NCI-H2196 (cell line): ENCODE data around the gene FRMPD3.
"Not testable (repeated sequence)": the region's sequence is repeated elsewhere in the genome, so short reads cannot be mapped to it uniquely, and the experiment has no call there.

Experiments used
- DNase-seq: peaks from one replicate; lab custom pipeline; 2025; ENCODE audit not compliant: unreplicated experiment; lab: John Stamatoyannopoulos, UW

The FRMPD3 gene

DNA sequence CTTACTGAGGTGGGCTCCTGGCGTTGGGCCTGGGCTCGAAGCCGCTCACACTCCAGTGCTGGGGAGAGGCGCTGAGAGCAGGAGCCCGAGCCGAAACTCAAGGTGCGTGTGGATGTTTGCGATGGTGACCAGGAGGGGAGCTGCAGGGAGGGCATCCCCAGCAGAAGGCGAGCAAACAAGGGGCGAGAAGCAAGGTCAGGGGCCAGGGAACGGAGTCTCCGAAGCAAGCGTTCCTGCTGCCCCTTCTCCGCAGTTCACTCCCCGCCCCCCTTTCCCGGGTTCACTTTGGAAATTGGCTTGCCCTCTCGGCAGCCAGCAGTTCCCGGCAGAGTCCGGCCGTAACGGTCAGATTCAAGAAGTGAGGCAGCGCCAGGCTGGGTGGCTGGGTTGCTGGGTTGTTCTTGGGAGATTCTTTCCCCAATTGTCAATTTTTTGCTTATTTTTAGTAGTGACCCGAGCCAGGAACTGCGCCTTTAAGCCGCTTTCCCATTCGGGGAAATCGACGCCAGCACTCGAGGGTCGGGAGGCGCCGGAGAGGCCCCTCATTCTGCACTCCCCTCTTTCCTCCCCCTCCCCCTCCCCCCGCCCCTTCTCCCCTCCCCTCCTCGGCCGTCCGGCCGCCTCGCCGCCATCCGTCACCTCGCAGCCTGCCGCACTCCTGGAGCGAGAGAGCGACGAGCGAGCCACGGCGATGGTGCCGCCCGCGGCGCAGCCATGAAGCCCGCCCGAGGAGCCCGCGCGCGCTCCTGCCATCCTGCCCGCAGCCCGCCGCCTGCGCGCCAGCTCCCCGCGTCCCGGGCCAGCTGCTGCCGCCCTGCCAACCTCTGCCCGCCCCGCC, at the start of gene FRMPD3:
Gene FRMPD3 (plus strand): TSS at position 655 of the 838 bp plus-strand sequence. CDS start 76,937 bp downstream, outside the sequence.
- peak; percentile 10 for DNase-seq

DNA sequence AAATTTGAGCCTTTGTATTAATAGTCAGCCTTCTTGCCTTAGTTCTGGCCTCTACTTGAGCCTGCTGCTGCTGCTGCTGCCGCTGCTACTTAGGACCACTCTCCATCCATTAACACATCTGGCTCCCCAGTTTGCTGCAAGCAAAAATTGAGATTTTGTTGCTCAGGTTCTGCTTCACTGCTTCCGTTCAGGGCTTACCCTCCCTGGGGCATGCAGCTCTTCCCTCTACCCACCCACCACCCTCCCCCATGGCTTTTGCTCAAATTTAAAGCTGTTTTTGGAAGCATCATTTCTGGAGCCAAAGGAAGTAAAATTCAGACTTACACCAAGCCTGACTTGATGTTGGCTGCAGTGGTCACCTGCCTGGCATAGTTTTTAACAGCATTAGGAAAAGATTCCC, 28.9 kb upstream of the FRMPD3 start:
- DNase-seq = no peak

DNA sequence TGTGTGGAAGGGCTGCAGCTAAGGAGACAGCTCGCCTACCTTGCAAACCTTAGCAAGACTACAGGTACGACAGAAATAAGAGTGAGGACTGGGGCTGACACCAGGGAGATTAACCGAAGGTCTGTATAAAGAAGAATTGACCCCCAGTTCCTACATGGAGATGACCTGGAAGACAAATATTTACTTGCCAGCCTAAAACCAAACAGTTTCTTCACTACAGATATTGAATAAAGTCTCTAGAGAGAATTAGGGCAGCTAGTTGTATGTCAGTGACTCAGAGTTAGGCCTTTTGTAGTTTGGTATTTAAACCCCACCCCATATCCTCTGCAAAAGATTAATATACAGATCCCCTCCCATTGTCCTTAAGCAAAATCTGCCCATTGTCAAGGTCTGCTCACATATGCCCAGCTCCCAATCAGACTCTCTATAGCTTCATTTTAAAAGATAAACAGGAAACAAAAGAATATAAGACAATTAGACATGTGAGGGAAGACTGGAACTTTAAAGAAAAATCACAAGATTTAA, 28.1 kb upstream of the FRMPD3 start:
- no peak for DNase-seq

DNA sequence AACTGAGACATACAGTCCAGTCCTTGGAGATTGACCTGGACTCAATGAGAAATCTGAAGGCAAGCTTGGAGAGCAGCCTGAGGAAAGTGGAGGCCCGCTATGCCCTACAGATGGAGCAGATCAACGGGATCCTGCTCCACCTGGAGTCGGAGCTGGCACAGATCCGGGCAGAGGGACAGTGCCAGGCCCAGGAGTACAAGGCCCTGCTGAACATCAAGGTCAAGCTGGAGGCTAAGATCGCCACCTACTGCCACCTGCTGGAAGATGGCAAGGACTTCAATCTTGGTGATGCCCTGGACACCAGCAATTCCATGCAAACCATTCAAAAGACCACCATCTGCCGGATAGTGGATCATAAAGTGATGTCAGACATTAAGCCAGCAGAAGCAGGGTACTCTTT, 20.4 kb upstream of the FRMPD3 start:
- peak; percentile 30 for DNase-seq

DNA sequence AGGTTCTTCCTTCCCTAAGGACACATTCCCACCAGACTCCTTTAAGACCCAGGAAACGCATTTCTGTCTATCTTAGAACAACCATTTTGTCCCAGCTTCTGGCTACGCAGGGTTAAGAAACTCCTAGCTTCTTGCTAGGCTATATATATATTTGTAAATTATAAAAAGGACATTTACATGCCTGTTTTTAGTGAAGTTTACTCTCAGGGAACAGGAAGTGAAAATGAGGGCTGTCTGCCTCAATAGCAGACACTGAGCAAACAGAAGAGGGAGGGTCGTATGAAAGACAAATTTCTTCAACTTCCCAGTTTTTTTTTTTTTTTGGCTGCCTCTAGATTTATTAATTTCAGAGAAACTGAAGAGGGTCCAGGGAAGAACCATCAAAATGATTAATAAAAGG, 9.3 kb upstream of the FRMPD3 start:
- DNase-seq = no peak

DNA sequence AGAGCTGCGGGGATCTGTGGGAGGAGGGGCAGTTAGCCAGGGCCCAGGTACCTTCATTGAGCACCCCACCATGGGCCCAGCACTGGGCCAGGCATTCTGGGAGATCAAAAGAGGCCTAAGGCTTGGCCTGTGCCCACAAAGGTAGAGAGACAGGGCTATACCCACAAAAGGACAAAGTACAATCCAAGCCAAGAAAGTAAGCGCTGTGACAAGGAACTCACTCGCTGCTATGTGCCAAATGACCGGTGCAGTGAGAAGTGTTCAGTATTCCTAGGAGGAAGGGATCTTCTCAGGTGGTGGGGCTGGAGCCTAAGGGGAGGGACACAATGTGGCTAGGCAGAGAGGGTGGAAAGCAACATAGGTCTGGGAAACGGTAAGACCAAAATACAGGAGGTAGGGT, 8.8 kb upstream of the FRMPD3 start:
- DNase-seq = no peak

DNA sequence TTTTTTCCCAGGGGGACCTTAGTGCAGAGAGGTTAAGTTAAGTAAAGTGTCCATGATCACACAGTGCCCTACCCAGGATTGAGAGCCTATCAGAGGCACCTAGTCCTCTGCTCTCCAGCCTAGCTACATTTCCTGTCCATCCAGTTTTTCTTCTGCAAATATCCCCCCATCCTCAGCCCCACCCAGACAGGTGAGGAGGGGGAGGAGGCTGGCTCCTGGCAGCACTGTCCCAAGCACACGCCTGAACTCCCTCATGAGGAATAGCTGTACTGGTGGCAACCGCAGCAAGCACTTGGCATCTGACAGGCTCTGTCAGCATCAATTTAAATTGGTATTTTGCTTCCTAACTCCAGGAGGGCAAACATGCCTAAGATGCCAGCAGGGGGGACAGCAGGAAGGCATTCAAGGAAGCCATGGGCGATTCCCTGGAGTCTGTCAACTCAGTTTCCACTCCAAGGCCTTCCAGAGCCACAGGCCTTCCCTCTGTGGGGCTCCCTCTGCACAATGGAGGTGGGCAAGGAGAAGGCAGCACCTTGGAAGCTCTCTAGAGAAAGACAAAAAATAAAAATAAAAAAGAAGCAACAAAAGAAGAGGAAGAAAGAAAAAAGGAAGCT, 6.4 kb upstream of the FRMPD3 start:
- no peak for DNase-seq

DNA sequence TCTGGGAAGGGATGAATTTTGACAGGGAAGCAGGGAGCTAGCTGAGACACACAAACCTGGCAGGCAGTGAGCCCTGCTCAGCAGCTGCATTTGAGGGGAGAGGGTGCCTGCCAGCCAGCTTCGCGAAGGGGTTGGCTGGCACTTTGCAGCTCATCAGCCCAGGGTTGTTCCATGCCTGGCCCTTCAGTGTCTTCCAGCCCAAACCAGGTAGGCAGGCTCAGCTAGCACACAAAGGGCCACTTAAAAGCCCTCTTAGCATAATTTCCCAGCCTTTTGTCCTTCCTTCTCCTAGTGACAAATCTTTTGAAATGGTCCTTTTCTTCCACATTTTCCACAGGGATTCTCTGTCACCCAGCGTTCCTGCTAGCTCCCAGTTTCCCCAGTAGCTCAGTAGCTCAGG, 4.3 kb upstream of the FRMPD3 start:
- no peak for DNase-seq

DNA sequence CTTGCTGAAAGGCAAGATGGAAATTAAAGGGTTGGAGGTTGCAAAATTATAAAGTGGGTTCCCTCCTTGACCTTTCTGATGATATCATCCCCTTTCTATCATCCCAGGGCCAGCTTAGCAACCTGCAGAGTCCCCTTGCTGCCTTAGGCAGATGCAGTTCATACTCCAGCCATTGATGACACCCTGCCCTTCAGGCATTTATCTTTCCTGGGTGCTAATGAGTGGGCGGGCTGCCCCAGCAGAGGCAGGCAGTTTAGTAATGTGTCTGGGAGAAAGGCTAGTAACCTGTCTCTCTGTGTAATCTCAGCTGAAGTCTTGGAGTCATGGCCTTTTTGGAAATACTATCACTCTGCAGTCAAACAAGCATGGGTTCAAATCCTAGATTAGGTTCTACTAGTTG, 3.8 kb upstream of the FRMPD3 start:
- DNase-seq = no peak

DNA sequence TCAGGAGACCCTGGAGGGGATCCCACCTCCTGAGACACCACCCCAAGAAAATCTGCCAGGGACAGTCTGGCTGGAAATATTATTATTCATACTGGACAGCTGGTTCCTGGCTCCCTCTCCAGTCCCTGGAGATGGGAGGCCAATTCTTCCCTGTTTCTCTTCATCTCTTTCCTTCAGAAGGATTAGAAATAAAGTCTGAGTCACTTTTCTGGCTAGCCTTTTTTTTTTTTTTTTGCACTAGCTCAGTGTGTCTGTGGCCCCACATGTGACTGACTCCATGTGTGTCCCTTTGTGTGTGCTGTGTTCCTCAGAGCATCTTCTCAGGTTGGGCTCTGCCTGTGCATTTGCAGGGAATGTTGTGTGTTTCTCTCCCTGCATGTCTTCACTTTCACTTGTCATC, 1.8 kb upstream of the FRMPD3 start:
- DNase-seq = no peak

DNA sequence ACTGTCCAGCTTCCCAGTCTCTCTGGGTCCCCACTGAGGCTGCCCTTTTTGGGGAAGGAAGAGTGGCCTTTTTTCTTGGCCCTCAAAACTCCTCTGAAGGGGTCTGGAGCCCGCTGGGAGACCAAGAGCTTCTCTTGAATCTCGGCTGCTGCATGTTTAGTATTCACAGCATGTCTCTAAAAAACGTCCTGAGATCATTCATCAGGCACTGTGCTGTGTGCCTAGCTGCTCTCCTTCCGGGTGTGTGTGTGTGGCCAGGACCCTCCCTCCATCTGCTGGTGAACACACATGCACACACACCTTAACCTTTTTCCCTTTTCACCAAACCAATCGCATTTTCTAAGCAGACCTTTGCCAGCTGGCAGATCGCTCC, 841 bp upstream of the FRMPD3 start:
- no peak for DNase-seq

DNA sequence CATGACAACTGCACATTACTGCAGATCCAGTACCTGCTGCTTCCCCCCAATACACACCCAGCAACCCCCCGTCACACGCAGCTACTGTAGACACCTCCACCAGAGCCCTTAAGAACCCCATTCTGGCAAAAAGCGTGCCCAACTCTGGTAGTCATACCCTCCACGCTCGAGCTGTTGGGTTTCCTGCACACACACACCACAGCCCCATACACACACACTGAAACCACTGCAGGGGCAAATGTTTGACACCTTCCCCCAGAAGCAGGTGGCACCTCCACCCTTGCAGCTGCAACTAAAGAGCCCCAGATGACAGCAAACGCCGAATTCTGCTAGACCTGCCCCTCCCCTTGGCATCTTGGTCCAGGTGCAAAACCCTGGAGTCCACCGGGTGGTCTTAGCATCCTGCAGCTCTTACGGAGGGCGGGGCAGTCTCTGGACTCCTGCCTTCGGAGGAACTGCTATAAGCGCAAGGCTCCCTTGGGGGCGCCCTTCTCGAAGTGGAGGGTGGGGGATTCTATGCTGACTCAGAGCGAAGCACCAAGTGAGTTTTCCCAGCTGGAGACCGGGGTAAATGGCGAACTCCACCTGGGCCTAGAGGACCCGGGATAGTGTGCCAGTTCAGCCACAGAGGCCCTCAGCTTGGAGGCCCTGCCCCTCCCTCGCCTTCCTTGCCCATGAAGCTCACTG, 1.5 kb downstream of the FRMPD3 start:
- DNase-seq = peak; percentile 22

DNA sequence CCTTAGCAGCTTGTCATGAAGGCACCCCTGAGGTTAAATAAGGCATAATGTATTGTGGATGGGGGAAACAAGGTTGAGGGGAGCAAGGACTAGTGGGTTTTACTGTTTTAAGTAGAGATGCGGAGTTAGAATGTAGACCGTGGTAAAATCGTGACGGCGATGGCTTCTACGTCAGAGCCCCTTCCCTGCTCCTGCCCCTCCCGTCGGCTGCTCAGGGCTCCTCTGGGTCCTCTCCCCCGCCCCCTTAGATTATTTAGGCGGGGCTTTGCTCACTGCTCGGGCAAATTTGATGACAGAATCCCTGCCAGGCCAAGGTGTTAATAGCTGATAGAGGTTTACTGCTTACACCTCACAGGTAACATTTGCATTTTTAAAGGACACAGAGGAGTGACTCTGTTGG, 2.3 kb downstream of the FRMPD3 start:
- no peak for DNase-seq

DNA sequence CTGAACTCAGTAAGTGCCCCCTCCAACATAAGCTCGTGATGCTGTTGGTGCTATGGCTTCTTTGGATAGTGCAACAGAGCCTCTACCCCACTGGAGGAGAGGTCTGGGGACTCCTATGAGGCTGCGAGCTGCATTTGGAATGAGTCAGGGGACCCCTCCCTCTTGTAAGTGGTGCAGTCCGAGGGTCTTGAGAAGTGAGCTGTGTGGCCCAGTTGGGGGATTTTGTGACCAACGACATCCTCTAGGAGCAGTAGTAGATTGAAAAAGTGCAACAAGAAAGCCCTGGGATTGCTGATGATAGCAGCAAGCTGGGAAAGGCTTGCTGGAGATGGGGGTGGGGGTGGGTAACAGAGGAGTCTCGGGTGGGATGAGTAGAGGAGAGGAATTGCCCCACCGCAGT, 3.1 kb downstream of the FRMPD3 start:
- DNase-seq = no peak

DNA sequence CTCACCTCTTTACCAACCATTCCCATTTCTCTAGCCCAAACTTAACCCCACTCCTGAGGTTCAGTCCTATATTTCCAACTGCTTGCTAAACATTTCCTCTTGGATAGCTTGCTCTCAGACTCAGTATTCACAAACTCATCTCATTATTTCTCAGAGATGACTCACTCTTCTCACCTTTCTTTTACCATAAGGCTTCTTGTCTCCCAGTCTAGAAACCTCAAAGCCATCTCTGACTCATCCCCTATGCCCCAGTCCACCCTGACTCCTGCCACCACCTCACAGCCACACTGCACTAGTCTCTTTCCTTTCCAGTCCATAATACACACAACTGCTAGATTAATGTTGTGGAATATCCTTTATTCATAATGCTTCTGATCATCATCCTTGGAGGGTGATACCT, 4.8 kb downstream of the FRMPD3 start:
- DNase-seq = peak; percentile 5

DNA sequence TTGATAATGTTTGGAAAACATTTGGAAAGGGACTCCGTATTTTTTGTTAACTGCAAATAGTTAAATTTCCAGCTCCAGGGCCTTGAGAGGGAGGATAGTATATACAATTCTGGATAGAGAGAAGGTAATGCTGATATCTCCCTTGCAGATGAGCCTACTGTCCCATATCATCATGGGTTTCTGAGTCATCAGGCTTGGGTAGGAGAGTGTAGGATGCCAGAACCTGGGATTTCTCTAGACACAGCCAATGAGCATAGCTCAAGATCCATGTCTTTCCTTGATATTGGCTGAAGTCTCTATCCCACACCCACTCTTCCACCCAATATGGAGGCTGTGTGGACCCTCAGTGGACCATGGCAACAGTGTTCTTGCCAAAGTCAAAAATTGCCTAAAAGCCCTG, 7.8 kb downstream of the FRMPD3 start:
- DNase-seq = no peak

DNA sequence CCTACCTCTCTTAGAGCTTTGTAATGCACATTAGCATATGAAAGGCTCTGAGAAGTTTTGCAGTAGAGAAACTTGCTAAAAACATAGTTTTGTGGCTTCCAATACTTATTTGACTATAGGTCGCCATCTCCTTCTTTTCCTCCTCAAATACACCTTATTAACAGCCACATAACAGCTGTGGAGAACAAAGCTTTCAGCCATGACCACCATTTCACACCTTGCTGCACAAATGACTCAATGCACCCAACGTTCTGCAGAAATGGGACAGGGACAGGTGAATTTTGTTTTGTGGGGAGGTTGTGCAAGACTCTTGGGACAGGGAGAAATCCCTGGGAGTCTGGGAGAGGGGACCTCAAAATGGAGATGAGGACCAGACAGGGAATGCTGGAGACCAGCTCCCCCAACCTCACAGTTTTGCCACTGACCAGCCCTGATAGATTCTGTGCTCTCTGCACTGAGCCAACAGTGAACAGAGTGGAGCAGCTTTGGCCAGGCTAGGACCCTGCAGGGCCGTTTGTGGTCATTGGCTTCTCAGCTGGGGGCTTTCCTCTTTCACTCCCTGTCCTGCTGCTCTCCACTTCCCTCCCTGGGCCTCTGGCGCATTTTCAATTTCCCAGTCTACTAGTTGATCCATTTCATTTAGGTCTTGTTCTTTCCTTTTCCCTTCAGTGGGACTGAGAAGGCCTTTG, 16.6 kb downstream of the FRMPD3 start:
- no peak for DNase-seq

DNA sequence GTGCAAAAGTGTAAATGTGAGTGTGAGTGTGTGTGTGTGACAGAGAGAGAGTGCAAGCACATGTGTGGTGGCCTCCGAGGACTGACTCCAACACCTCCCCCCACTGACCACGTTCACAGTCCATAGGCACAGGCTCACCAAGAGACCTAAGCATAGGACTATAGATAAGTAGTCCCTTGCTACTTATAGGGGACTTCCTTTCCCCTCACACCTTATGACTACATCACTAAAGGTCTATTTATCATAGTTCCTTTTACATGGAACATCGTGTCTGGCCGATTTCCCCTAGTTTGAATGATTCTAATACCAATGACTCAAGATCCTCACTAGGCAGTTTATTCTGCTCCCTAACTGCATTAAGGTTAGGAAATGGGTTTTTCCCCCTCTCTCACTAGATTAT, 17.8 kb downstream of the FRMPD3 start:
- no peak for DNase-seq

DNA sequence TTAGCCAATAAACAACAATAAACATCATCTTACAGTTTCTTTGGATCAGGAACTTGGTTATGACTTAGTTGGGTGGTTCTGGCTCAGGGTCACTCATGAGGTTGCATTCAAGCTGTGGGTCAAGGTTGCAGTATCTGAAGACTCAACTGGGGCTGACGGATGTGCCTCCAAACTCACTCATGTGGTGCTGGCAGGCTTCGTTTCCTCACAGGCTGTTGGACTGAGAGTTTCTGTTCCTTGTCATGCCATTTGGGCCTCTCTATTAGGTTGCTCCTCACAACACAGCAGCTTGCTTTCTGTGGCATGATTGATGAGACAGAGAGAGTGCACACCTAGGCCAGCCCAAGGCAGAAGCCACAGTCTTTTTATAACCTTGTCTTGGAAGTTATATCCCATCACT, 20.7 kb downstream of the FRMPD3 start:
- no peak for DNase-seq

DNA sequence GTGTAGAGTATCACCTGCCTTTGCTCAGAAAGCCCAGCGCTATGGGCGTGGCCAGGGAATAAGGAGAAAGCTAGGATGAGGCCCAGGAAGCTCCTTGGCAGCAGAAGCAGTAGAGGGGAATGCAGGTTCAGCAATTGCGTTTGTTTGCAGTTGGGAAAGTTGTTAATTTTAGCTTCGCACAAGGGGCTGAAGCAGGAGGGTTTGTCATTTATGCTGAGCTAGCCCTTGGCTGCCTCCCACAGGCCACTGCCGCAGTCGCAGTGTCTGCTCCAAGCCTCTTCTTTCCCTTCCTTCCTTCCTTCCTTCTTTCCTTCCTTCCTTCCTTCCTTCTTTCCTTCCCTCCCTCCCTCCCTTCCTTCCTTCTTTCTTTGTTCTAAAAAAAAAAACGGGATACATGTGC, 21.5 kb downstream of the FRMPD3 start:
- DNase-seq = no peak

DNA sequence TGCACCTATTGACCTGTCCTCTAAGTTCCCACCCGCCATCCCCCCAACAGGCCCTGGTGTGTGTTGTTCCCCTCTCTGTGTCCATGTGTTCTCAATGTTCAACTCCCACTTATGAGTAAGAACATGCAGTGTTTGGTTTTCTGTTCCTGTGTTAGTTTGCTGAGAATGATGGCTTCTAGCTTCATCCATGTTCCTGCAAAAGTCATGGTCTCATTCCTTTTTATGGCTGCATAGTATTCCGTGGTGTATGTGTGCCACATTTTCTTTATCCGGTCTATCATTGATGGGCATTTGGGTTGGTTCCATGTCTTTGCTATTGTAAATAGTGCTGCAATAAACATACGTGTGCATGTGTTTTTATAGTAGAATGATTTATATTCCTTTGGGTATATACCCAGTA, 22.0 kb downstream of the FRMPD3 start:
- DNase-seq = not testable (repeated sequence)
